Activated naive CD8-positive, alpha-beta T cell treated with anti-CD3 and anti-CD28 coated beads, Interleukin-2, amount 10 ng/mL, durations not matched to agents 7 days and 5 days (primary cell): Measurements from ENCODE around the gene CLC. TPM values are rescaled to one million over a fixed set of nuclear protein-coding genes. Genes with fewer than 3 reads are reported as not detected.
"Not testable (repeated sequence)": the region's sequence is repeated elsewhere in the genome, so short reads cannot be mapped to it uniquely, and the experiment has no call there.

ENCODE experiments used
- ATAC-seq: fragments of 150-1000 bp; cut with Tn5 transposase; one replicate; pipeline ENCODE4 v1.10.0; 2021; ENCODE audit warnings: low read depth, moderate library complexity
- POLR2A ChIA-PET: fragments of 350-600 bp; sonication (Branson Sonifier 250); formaldehyde crosslinking; loops from one replicate; lab custom pipeline; 2021; ENCODE audit warnings: antibody characterized with exemption; lab: Charles Lee
- DNase-seq: peaks from one replicate; pipeline ENCODE4 v3.0.0; 2021
- H3K27ac Mint-ChIP-seq: one replicate; pipeline ENCODE4 v1.8.0; 2022; ENCODE audit warnings: mild to moderate bottlenecking, mixed read lengths
- H3K27me3 Mint-ChIP-seq: one replicate; pipeline ENCODE4 v1.8.0; 2022; ENCODE audit warnings: mild to moderate bottlenecking, moderate library complexity, mixed read lengths
- H3K36me3 Mint-ChIP-seq: one replicate; pipeline ENCODE4 v1.8.0; 2021; ENCODE audit warnings: mild to moderate bottlenecking, mixed read lengths
- H3K4me1 Mint-ChIP-seq: one replicate; pipeline ENCODE4 v1.8.0; 2021; ENCODE audit warnings: mixed read lengths
- H3K4me3 Mint-ChIP-seq: one replicate; pipeline ENCODE4 v1.8.0; 2022; ENCODE audit warnings: mild to moderate bottlenecking, moderate library complexity, mixed read lengths
- H3K9me3 Mint-ChIP-seq: one replicate; pipeline ENCODE4 v1.8.0; 2021; ENCODE audit warnings: mixed read lengths
- total RNA-seq, 2 experiments: library from RNA; stranded (reverse); gene quantifications; one replicate each; pipeline ENCODE4 v1.2.3, GENCODE V29; 2021

Gene CLC
- total RNA-seq, 2 experiments from 2014 or later: not detected

- DNase-seq: no peak
- no peak overlapping the region for H3K27ac Mint-ChIP-seq
- peaks cover 6% of the 10 kb centered on the region for H3K36me3 Mint-ChIP-seq
- POLR2A ChIA-PET: no interaction called here
- no peak overlapping the region for H3K4me3 Mint-ChIP-seq
- no peak for ATAC-seq
- peaks cover 5% of the 10 kb centered on the region for H3K4me1 Mint-ChIP-seq
- H3K27me3 Mint-ChIP-seq: peaks cover 13% of the 10 kb centered on the region
- H3K9me3 Mint-ChIP-seq: peaks cover 9% of the 10 kb centered on the region
Observed at GRCh38 chr19:39710333-39710890, 27.4 kb downstream of the CLC start.

GRCh38 chr19:39709026-39709872 lies 28.6 kb downstream of the CLC start:
- Mint-ChIP-seq H3K36me3 (peaks cover 6% of the 10 kb centered on the region), H3K4me3 (no peak overlapping the region), H3K4me1 (peaks cover 5% of the 10 kb centered on the region), H3K27me3 (peaks cover 10% of the 10 kb centered on the region), H3K27ac (no peak overlapping the region), H3K9me3 (peaks cover 11% of the 10 kb centered on the region)
- ATAC-seq: no peak
- no peak for DNase-seq
- POLR2A ChIA-PET: no interaction called here

- no peak overlapping the region for H3K27ac Mint-ChIP-seq
- ATAC-seq: no peak
- H3K9me3 Mint-ChIP-seq: peaks cover 11% of the 10 kb centered on the region
Observed at GRCh38 chr19:39708594-39708993, 29.2 kb downstream of the CLC start.

GRCh38 chr19:39705578-39706188 lies 32.1 kb downstream of the CLC start:
- ATAC-seq (no peak), DNase-seq (no peak)
- Mint-ChIP-seq H3K9me3 (peaks cover 11% of the 10 kb centered on the region), H3K27ac (peak overlapping the region; percentile 84), H3K4me3 (peak overlapping the region; percentile 21), H3K27me3 (peaks cover 6% of the 10 kb centered on the region), H3K4me1 (peaks cover 5% of the 10 kb centered on the region), H3K36me3 (peaks cover 6% of the 10 kb centered on the region)
- POLR2A ChIA-PET: no interaction called here

More at GRCh38 chr19:39708594-39708993, 29.2 kb downstream of the CLC start:
- peaks cover 6% of the 10 kb centered on the region for H3K36me3 Mint-ChIP-seq
- POLR2A ChIA-PET: no interaction called here
- peaks cover 5% of the 10 kb centered on the region for H3K4me1 Mint-ChIP-seq
- H3K27me3 Mint-ChIP-seq: peaks cover 10% of the 10 kb centered on the region
- no peak overlapping the region for H3K4me3 Mint-ChIP-seq
- no peak for DNase-seq

GRCh38 chr19:39704181-39705044 lies 33.4 kb downstream of the CLC start, which contains the start of gene LGALS14:
TSS of gene LGALS14 (plus strand) at chr19:39704481. CDS start at chr19:39704529, 48 bp downstream.
- DNase-seq (no peak), ATAC-seq (no peak)
- Mint-ChIP-seq H3K27ac (peak within 1 kb of the TSS; percentile 17), H3K4me3 (no peak within 1 kb of the TSS), H3K9me3 (peaks cover 11% of the 10 kb centered on the region), H3K4me1 (peaks cover 5% of the 10 kb centered on the region), H3K36me3 (peaks cover 6% of the 10 kb centered on the region), H3K27me3 (peaks cover 7% of the 10 kb centered on the region)
- POLR2A ChIA-PET: no interaction called here

GRCh38 chr19:39701291-39701690 lies 36.5 kb downstream of the CLC start:
- Mint-ChIP-seq H3K36me3 (peaks cover 2% of the 10 kb centered on the region), H3K27ac (no peak overlapping the region), H3K27me3 (peaks cover 8% of the 10 kb centered on the region), H3K4me1 (peaks cover 5% of the 10 kb centered on the region), H3K9me3 (peaks cover 3% of the 10 kb centered on the region), H3K4me3 (no peak overlapping the region)
- DNase-seq (no peak), ATAC-seq (no peak)
- POLR2A ChIA-PET: no interaction called here

- POLR2A ChIA-PET: no interaction called here
- H3K27ac Mint-ChIP-seq: no peak overlapping the region
- no peaks in the 10 kb centered on the region for H3K9me3 Mint-ChIP-seq
- DNase-seq (no peak), ATAC-seq (no peak)
- H3K27me3 Mint-ChIP-seq: peaks cover 12% of the 10 kb centered on the region
- H3K4me1 Mint-ChIP-seq: no peaks in the 10 kb centered on the region
- no peaks in the 10 kb centered on the region for H3K36me3 Mint-ChIP-seq
- H3K4me3 Mint-ChIP-seq: no peak overlapping the region
Observed at GRCh38 chr19:39698535-39698934, 39.3 kb downstream of the CLC start.

GRCh38 chr19:39696387-39696786 lies 41.4 kb downstream of the CLC start:
- H3K27me3 Mint-ChIP-seq: peaks cover 12% of the 10 kb centered on the region
- POLR2A ChIA-PET: no interaction called here
- DNase-seq (no peak), ATAC-seq (no peak)
- no peaks in the 10 kb centered on the region for H3K9me3 Mint-ChIP-seq
- no peak overlapping the region for H3K27ac Mint-ChIP-seq
- H3K4me3 Mint-ChIP-seq: no peak overlapping the region
- no peaks in the 10 kb centered on the region for H3K36me3 Mint-ChIP-seq
- no peaks in the 10 kb centered on the region for H3K4me1 Mint-ChIP-seq

GRCh38 chr19:39695759-39696158 lies 42.1 kb downstream of the CLC start:
- Mint-ChIP-seq H3K4me1 (no peaks in the 10 kb centered on the region), H3K27ac (no peak overlapping the region), H3K9me3 (no peaks in the 10 kb centered on the region), H3K27me3 (peaks cover 11% of the 10 kb centered on the region), H3K4me3 (no peak overlapping the region), H3K36me3 (no peaks in the 10 kb centered on the region)
- DNase-seq (no peak), ATAC-seq (no peak)
- POLR2A ChIA-PET: no interaction called here

GRCh38 chr19:39692822-39693221 lies 45.0 kb downstream of the CLC start:
- Mint-ChIP-seq H3K4me1 (no peaks in the 10 kb centered on the region), H3K4me3 (no peak overlapping the region), H3K27ac (no peak overlapping the region), H3K36me3 (no peaks in the 10 kb centered on the region), H3K27me3 (peaks cover 17% of the 10 kb centered on the region), H3K9me3 (peaks cover 5% of the 10 kb centered on the region)
- no peak for ATAC-seq
- no peak for DNase-seq
- POLR2A ChIA-PET: no interaction called here

GRCh38 chr19:39692166-39692565 lies 45.7 kb downstream of the CLC start:
- no peaks in the 10 kb centered on the region for H3K4me1 Mint-ChIP-seq

GRCh38 chr19:39688637-39689036 lies 49.2 kb downstream of the CLC start:
- H3K4me1 Mint-ChIP-seq, H3K36me3 Mint-ChIP-seq, H3K27ac Mint-ChIP-seq, ATAC-seq, POLR2A ChIA-PET, H3K4me3 Mint-ChIP-seq, H3K9me3 Mint-ChIP-seq, DNase-seq: not testable (repeated sequence)
- H3K27me3 Mint-ChIP-seq: peaks cover 14% of the 10 kb centered on the region

More at GRCh38 chr19:39692166-39692565, 45.7 kb downstream of the CLC start:
- no peaks in the 10 kb centered on the region for H3K36me3 Mint-ChIP-seq
- ATAC-seq (no peak), DNase-seq (no peak)
- H3K9me3 Mint-ChIP-seq: peaks cover 5% of the 10 kb centered on the region
- POLR2A ChIA-PET: no interaction called here
- H3K27me3 Mint-ChIP-seq: peaks cover 17% of the 10 kb centered on the region
- H3K27ac Mint-ChIP-seq: no peak overlapping the region
- no peak overlapping the region for H3K4me3 Mint-ChIP-seq

GRCh38 chr19:39686739-39687138 lies 51.1 kb downstream of the CLC start:
- Mint-ChIP-seq H3K4me1 (peaks cover 6% of the 10 kb centered on the region), H3K27ac (no peak overlapping the region), H3K9me3 (peaks cover 8% of the 10 kb centered on the region), H3K27me3 (peaks cover 15% of the 10 kb centered on the region), H3K4me3 (no peak overlapping the region), H3K36me3 (peaks cover 9% of the 10 kb centered on the region)
- ATAC-seq (no peak), DNase-seq (no peak)
- POLR2A ChIA-PET: no interaction called here
